Transverse colon (tissue), 3 donors: ENCODE measurements around the gene CNNM1.

Source experiments
- POLR2A ChIP-seq: fragments of 450-650 bp; IDR thresholded peaks from one replicate; pipeline ENCODE4 v1.6.1; 2016; ENCODE audit warnings: antibody characterized with exemption, mild to moderate bottlenecking, moderate library complexity
- TF ChIP-seq, protein P1 (sequence below), 5 experiments: fragments of 200-600 bp in 3 of 5; fragments of 450-650 bp in 2 of 5; sonication (generic) in 3 of 5; IDR thresholded peaks; 1 replicate in 2 of 5; 2 replicates in 3 of 5; pipeline ENCODE4 v1.5.1; 2016 to 2017; ENCODE audit warnings: antibody characterized with exemption in 5 of 5, inconsistent platforms in 3 of 5, mild to moderate bottlenecking in 2 of 5, moderate library complexity in 1 of 5

- no peak for TF ChIP-seq POLR2A
- TF ChIP-seq, protein P1, sequence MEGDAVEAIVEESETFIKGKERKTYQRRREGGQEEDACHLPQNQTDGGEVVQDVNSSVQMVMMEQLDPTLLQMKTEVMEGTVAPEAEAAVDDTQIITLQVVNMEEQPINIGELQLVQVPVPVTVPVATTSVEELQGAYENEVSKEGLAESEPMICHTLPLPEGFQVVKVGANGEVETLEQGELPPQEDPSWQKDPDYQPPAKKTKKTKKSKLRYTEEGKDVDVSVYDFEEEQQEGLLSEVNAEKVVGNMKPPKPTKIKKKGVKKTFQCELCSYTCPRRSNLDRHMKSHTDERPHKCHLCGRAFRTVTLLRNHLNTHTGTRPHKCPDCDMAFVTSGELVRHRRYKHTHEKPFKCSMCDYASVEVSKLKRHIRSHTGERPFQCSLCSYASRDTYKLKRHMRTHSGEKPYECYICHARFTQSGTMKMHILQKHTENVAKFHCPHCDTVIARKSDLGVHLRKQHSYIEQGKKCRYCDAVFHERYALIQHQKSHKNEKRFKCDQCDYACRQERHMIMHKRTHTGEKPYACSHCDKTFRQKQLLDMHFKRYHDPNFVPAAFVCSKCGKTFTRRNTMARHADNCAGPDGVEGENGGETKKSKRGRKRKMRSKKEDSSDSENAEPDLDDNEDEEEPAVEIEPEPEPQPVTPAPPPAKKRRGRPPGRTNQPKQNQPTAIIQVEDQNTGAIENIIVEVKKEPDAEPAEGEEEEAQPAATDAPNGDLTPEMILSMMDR (IDR thresholded peaks at IDR 0.05): no peak
Measured at GRCh38 chr10:99347672-99348071, 18.5 kb downstream of the CNNM1 start.
